GM12878 (cell line): Measurements from ENCODE around the gene ABCC4. TPM values are rescaled to one million over a fixed set of nuclear protein-coding genes. Genes with fewer than 3 reads are reported as not detected.

ENCODE experiments used
- ATAC-seq: fragments of 200-7000 bp; cut with Tn5 transposase; 3 replicates; pipeline ENCODE4 v1.9.1; 2020; ENCODE audit warnings: mild to moderate bottlenecking, moderate library complexity
- BruUV-seq: library from RNA; stranded (reverse); fragments of 400-500 nt; replicated peaks from 2 replicates; lab custom pipeline; 2021; lab: Mats Ljungman, UMichigan
- CTCF ChIA-PET: fragments of 300-600 bp; sonication (Branson Sonifier 250); formaldehyde crosslinking; extraction: SDS; loops from one replicate; lab custom pipeline; 2021; ENCODE audit warnings: inconsistent platforms; lab: Yijun Ruan, JAX
- POLR2A ChIA-PET: fragments of 350-600 bp; formaldehyde crosslinking; extraction: SDS; loops from one replicate; lab custom pipeline; 2021; ENCODE audit warnings: inconsistent platforms; lab: Charles Lee
- RAD21 ChIA-PET: fragments of 300-600 bp; sonication (Branson Sonifier 250); formaldehyde crosslinking; loops from one replicate; lab custom pipeline; 2023; ENCODE audit warnings: antibody characterized with exemption; ENCODE audit not compliant: unreplicated experiment; lab: Charles Lee
- SMC1A ChIA-PET: fragments of 300-600 bp; sonication (Branson Sonifier 250); formaldehyde crosslinking; loops from one replicate; lab custom pipeline; 2023; ENCODE audit not compliant: unreplicated experiment, uncharacterized antibody; lab: Charles Lee
- DNase-seq: peaks from one replicate; pipeline ENCODE4 v3.0.0-alpha.2; 2011; ENCODE audit warnings: low read depth, low spot score
- FAIRE-seq: peaks from 3 replicates; lab custom pipeline; 2011; peaks lifted over from hg19 to GRCh38; lab: Jason Lieb, UNC
- H2AFZ ChIP-seq: 2 replicates; pipeline ENCODE4 v1.6.0; 2011; ENCODE audit warnings: low read depth, low read length, control low read depth; ENCODE audit not compliant: control insufficient read depth
- H3K27ac ChIP-seq: 2 replicates; pipeline ENCODE4 v1.5.1; 2011; ENCODE audit warnings: control low read depth; ENCODE audit not compliant: control insufficient read depth, insufficient read depth
- H3K27me3 ChIP-seq, 2 experiments: replicated peaks in 1 of 2; 2 replicates each; pipeline versions ENCODE4 v1.6.0 to v1.6.1; 2011; ENCODE audit warnings: low read length in 1 of 2; ENCODE audit not compliant: control insufficient read depth in 2 of 2, insufficient read depth in 2 of 2
- H3K36me3 ChIP-seq, 2 experiments: 2 replicates each; pipeline ENCODE4 v1.5.1; 2011; ENCODE audit warnings: low read length in 1 of 2; ENCODE audit not compliant: control insufficient read depth in 2 of 2, insufficient read depth in 2 of 2
- H3K4me1 ChIP-seq: 2 replicates; pipeline ENCODE4 v1.6.1; 2011; ENCODE audit warnings: mild to moderate bottlenecking, low read length, moderate library complexity, mixed read lengths; ENCODE audit not compliant: control insufficient read depth, insufficient read depth
- H3K4me2 ChIP-seq: 2 replicates; pipeline ENCODE4 v1.6.0; 2011; ENCODE audit warnings: control low read depth; ENCODE audit not compliant: control insufficient read depth, insufficient read depth
- H3K4me3 ChIP-seq: fragments of 200-600 bp; sonication (generic); 2 replicates; pipeline ENCODE4 v1.5.1; 2016
- H3K79me2 ChIP-seq: 2 replicates; pipeline ENCODE4 v1.6.0; 2011; ENCODE audit warnings: low read length; ENCODE audit not compliant: control insufficient read depth, insufficient read depth
- H3K9ac ChIP-seq: 2 replicates; pipeline ENCODE4 v1.8.0; 2011; ENCODE audit warnings: low read length, control low read depth, mixed read lengths; ENCODE audit not compliant: control insufficient read depth, insufficient read depth
- H3K9me3 ChIP-seq: replicated peaks from 3 replicates; pipeline ENCODE4 v1.5.1; 2011; ENCODE audit warnings: mild to moderate bottlenecking, low read length; ENCODE audit not compliant: control insufficient read depth, insufficient read depth
- H4K20me1 ChIP-seq: 2 replicates; pipeline ENCODE4 v1.6.0; 2011; ENCODE audit not compliant: control insufficient read depth, insufficient read depth
- E4F1 ChIP-seq: fragments of 450-650 bp; IDR thresholded peaks from 2 replicates; pipeline ENCODE4 v1.6.1; 2018; ENCODE audit warnings: borderline replicate concordance, mild to moderate bottlenecking; ENCODE audit not compliant: partially characterized antibody
- EGR1 ChIP-seq, 2 experiments: IDR thresholded peaks; 1 replicate in 1 of 2; 2 replicates in 1 of 2; pipeline ENCODE4 v1.6.1; 2011 to 2012; ENCODE audit warnings: low read depth in 2 of 2, low read length in 2 of 2, borderline replicate concordance in 1 of 2, mild to moderate bottlenecking in 1 of 2, moderate library complexity in 1 of 2
- KDM1A ChIP-seq: fragments of 200-600 bp; sonication (generic); IDR thresholded peaks from 2 replicates; pipeline ENCODE4 v1.6.1; 2016; ENCODE audit warnings: borderline replicate concordance
- NBN ChIP-seq: fragments of 450-650 bp; IDR thresholded peaks from 2 replicates; pipeline ENCODE4 v1.6.1; 2016
- NFYA ChIP-seq: IDR thresholded peaks from 2 replicates; pipeline ENCODE4 v1.6.1; 2011; ENCODE audit warnings: low read depth, mild to moderate bottlenecking, low read length, improper control_type of control experiment, borderline replicate concordance
- NR2F1 ChIP-seq: fragments of 450-650 bp; conservative IDR thresholded peaks from 2 replicates; pipeline ENCODE4 v1.6.1; 2017; ENCODE audit warnings: mild to moderate bottlenecking
- POU2F2 ChIP-seq: IDR thresholded peaks from 3 replicates; pipeline ENCODE4 v1.6.1; 2011; ENCODE audit warnings: low read depth, mild to moderate bottlenecking, low read length, borderline replicate concordance
- SUPT20H ChIP-seq: IDR thresholded peaks from 2 replicates; pipeline ENCODE4 v1.6.1; 2011; ENCODE audit warnings: low read depth, mild to moderate bottlenecking, low read length, moderate library complexity, borderline replicate concordance; ENCODE audit not compliant: control insufficient read depth
- USF1 ChIP-seq: IDR thresholded peaks from 2 replicates; pipeline ENCODE4 v1.6.1; 2011; ENCODE audit warnings: borderline replicate concordance, low read depth, mild to moderate bottlenecking, moderate library complexity, mixed read lengths, low read length; ENCODE audit not compliant: insufficient read depth; ENCODE audit errors: extremely low read length
- WGBS: methylation state at CpG from one replicate; pipeline ENCODE4 v1.1.6; 2016; ENCODE audit warnings: low lambda C conversion rate; ENCODE audit not compliant: insufficient replicate concordance, insufficient coverage; ENCODE audit errors: missing lambda C conversion rate; 5-methylcytosine and 5-hydroxymethylcytosine counted together
- in situ Hi-C: fragments of 300-500 bp; cut with MboI; formaldehyde crosslinking; loops from 9 replicates; pipeline ENCODE4 v1.14.3; 2018; ENCODE audit warnings: mixed read lengths
- intact Hi-C: fragments of 100-400 bp; cut with micrococcal nuclease; formaldehyde crosslinking; loops from one replicate; pipeline ENCODE4 v1.14.2; 2022; ENCODE audit not compliant: unreplicated experiment
- polyA plus RNA-seq, 11 experiments: library from polyadenylated mRNA; depleted of rRNA in 4 of 11; unstranded in 6 of 11; stranded (reverse) in 5 of 11; fragments of >200 nt; fragmentation: Nextera tagmentation in 4 of 11; fragmentation: Illumina TruSeq in 1 of 11; extraction: Ambion mirVana in 4 of 11; extraction: Trizol in 1 of 11; gene quantifications; 1 replicate in 1 of 11; 2 replicates in 10 of 11; pipeline versions ENCODE4 v1.2.1 to v1.2.3, GENCODE V29; 2011 to 2016; ENCODE audit warnings: inconsistent platforms in 2 of 11, missing spikeins in 2 of 11, low read depth in 1 of 11
- total RNA-seq, 4 experiments: library from RNA; depleted of rRNA in 3 of 4; stranded (reverse); fragments of >200 nt in 3 of 4; fragmentation: Illumina TruSeq in 1 of 4; extraction: Trizol in 1 of 4; gene quantifications; 2 replicates each; pipeline versions ENCODE4 v1.2.1 to v1.2.3, GENCODE V29; 2013 to 2021
- TF ChIP-seq, protein P1 (sequence below): IDR thresholded peaks from 2 replicates; pipeline ENCODE4 v1.6.1; 2012; ENCODE audit warnings: low read length, inconsistent platforms

ABCC4 gene
- total and polyA plus RNA-seq, 10 of the 15 experiments (the other 5 are each of a cell fraction or from before 2014, with no cell fraction given): 7.2 to 44.4 (median 24.1) TPM

- Histone ChIP-seq H3K4me2 (peak overlapping the region; percentile 25; the same call in 1 of the 2 replicates), H2AFZ (no peak overlapping the region), H3K27me3 (no peaks in the 10 kb centered on the region), H3K36me3 (no peaks in the 10 kb centered on the region; a peak in 3 of 4 replicates), H3K27ac (peak overlapping the region; percentile 29; the same call in 1 of the 2 replicates), H3K4me1 (peaks cover 23% of the 10 kb centered on the region), H3K9ac (no peak overlapping the region), H3K79me2 (peaks cover 72% of the 10 kb centered on the region), H4K20me1 (no peaks in the 10 kb centered on the region), H3K4me3 (no peak overlapping the region), H3K9me3 (no peaks in the 10 kb centered on the region)
- CTCF ChIA-PET: interaction anchor here (1.6 to 3.4 kb wide), 3 partner anchors 15 to 83 kb away, joined by 5 to 18 read pairs (median 7); no protein-coding TSS in a partner anchor
- DNase-seq (no peak), FAIRE-seq (no peak), ATAC-seq (no peak)
- POLR2A ChIA-PET: interaction anchor here (0.5 to 1.0 kb wide), 6 partner anchors 9 to 164 kb away, joined by 3 to 6 read pairs (median 3); no protein-coding TSS in a partner anchor
- SMC1A ChIA-PET: interaction anchor here (0.6 to 2.1 kb wide), 16 partner anchors 9 to 300 kb away, joined by 3 to 8 read pairs (median 4); no protein-coding TSS in a partner anchor
- no TSS peak for BruUV-seq
- TF ChIP-seq NFYA (no peak), KDM1A (no peak), NR2F1 (no peak), POU2F2 (no peak), SUPT20H (no peak), EGR1 (IDR thresholded peaks at IDR 0.05; ENCODE audit: borderline replicate concordance in 1 of 2, low read depth in 2 of 2, low read length in 2 of 2) (no peak), NBN (no peak), USF1 (no peak), E4F1 (no peak)
- TF ChIP-seq, protein P1, sequence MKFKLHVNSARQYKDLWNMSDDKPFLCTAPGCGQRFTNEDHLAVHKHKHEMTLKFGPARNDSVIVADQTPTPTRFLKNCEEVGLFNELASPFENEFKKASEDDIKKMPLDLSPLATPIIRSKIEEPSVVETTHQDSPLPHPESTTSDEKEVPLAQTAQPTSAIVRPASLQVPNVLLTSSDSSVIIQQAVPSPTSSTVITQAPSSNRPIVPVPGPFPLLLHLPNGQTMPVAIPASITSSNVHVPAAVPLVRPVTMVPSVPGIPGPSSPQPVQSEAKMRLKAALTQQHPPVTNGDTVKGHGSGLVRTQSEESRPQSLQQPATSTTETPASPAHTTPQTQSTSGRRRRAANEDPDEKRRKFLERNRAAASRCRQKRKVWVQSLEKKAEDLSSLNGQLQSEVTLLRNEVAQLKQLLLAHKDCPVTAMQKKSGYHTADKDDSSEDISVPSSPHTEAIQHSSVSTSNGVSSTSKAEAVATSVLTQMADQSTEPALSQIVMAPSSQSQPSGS: no peak
- 95% methylated on average over 2 of the region's 4 CpGs for WGBS
- intact Hi-C loops: no loop called here
- in situ Hi-C loops: no loop called here
- RAD21 ChIA-PET: interaction anchor here (1.1 kb wide), 1 partner anchor 128 kb away, joined by 3 read pairs; no protein-coding TSS in a partner anchor
Observed at GRCh38 chr13:95276037-95276505, 25.2 kb downstream of the ABCC4 start.
